Nephron progenitor cell (in vitro differentiated cells): ENCODE measurements around the gene KIF25.

Experiments
- DNase-seq: peaks from one replicate; pipeline ENCODE4 v3.0.0; 2021
- H3K27ac Mint-ChIP-seq: 2 replicates; pipeline ENCODE4 v1.8.0; 2021; ENCODE audit warnings: mild to moderate bottlenecking, moderate library complexity, mixed read lengths
- H3K27me3 Mint-ChIP-seq: 2 replicates; pipeline ENCODE4 v1.8.0; 2021; ENCODE audit warnings: mild to moderate bottlenecking, low read depth, mixed read lengths; ENCODE audit not compliant: poor library complexity
- H3K36me3 Mint-ChIP-seq: 2 replicates; pipeline ENCODE4 v1.8.0; 2021; ENCODE audit warnings: low read depth, mixed read lengths
- H3K4me1 Mint-ChIP-seq: 2 replicates; pipeline ENCODE4 v1.8.0; 2021; ENCODE audit warnings: mixed read lengths
- H3K4me3 Mint-ChIP-seq: 2 replicates; pipeline ENCODE4 v1.8.0; 2021; ENCODE audit warnings: mild to moderate bottlenecking, moderate library complexity, mixed read lengths
- H3K9me3 Mint-ChIP-seq: 2 replicates; pipeline ENCODE4 v1.8.0; 2021; ENCODE audit warnings: mild to moderate bottlenecking, moderate library complexity, mixed read lengths
- CTCF ChIP-seq: fragments of 200-600 bp; sonication (generic); IDR thresholded peaks from 2 replicates; pipeline ENCODE4 v1.5.0; 2021; ENCODE audit warnings: antibody characterized with exemption

The KIF25 gene

GRCh38 chr6:168038576-168039140 is 41.2 kb downstream of the KIF25 start:
- H3K4me1 Mint-ChIP-seq = peaks cover 15% of the 10 kb centered on the region
- H3K27ac Mint-ChIP-seq = no peak overlapping the region
- no peak for DNase-seq

GRCh38 chr6:168039301-168039700 is 41.8 kb downstream of the KIF25 start:
- Mint-ChIP-seq H3K4me3 (no peak overlapping the region), H3K9me3 (peaks cover 82% of the 10 kb centered on the region), H3K27ac (no peak overlapping the region), H3K36me3 (peaks cover 24% of the 10 kb centered on the region), H3K27me3 (peaks cover 20% of the 10 kb centered on the region), H3K4me1 (peaks cover 15% of the 10 kb centered on the region)
- no peak for DNase-seq
- no peak for TF ChIP-seq CTCF

More at GRCh38 chr6:168038576-168039140, 41.2 kb downstream of the KIF25 start:
- Mint-ChIP-seq H3K4me3 (no peak overlapping the region), H3K36me3 (peaks cover 24% of the 10 kb centered on the region), H3K9me3 (peaks cover 82% of the 10 kb centered on the region), H3K27me3 (peaks cover 20% of the 10 kb centered on the region)
- no peak for TF ChIP-seq CTCF

DNA sequence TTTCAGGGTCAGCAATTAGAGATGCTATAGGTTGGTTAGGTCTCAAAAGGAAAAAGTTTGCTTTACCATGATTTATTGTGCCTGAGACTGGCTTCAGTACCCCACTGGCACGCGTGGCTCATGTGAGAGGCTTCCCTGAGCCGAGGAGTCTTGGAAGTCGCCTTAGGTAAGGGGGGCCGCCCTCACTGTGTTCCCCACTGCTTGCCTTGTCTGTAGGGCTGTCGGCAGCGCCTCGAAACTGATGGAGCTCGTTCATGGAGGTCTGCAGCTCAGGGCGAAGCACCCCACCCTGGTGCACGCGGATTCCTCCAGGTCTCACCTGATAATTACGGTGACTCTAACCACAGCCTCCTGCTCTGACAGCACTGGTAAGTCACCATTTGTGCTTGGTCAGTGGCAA is 42.4 kb downstream of the KIF25 start:
- Mint-ChIP-seq H3K4me3 (no peak overlapping the region), H3K27ac (no peak overlapping the region), H3K9me3 (peaks cover 77% of the 10 kb centered on the region), H3K27me3 (peaks cover 18% of the 10 kb centered on the region), H3K36me3 (peaks cover 24% of the 10 kb centered on the region), H3K4me1 (peaks cover 15% of the 10 kb centered on the region)
- peak; percentile 43 for DNase-seq
- no peak for TF ChIP-seq CTCF

DNA sequence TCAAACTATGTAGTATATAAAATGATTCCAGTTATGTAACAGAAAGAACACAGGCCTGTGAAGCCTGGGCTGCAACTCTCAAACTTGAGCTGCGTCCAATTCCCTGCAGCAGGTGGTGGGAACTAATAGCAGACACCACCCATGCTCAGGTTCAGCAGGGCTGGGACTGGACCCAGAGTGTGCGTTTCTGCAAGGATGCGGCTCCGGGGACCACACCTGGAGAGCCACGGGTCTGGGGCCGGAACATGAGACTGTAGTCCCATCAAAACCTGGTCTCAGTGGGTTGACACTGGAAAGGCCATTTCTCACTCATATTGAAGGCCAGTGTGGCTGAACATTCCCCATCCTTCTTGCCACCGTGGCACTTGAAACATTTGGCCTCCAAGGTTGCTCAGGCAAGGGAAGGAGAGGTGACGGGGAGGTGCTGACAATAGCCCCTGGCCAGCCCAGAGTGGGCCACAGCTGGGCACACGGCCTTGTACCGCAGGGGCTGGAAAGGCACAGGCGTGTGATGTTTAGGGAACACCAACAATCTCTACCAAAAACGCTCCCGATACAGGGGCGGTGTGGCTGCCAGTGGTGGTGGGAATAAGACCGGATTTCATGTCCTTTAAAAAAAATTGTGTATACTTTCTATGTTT is 43.5 kb downstream of the KIF25 start:
- Mint-ChIP-seq H3K27me3 (peaks cover 16% of the 10 kb centered on the region), H3K27ac (no peak overlapping the region), H3K4me3 (no peak overlapping the region), H3K4me1 (peaks cover 4% of the 10 kb centered on the region), H3K36me3 (peaks cover 22% of the 10 kb centered on the region), H3K9me3 (peaks cover 66% of the 10 kb centered on the region)
- no peak for DNase-seq
- no peak for TF ChIP-seq CTCF

GRCh38 chr6:168041928-168042327 is 44.5 kb downstream of the KIF25 start:
- no peak for TF ChIP-seq CTCF
- H3K4me1 Mint-ChIP-seq = no peaks in the 10 kb centered on the region
- DNase-seq = no peak
- H3K36me3 Mint-ChIP-seq = peaks cover 17% of the 10 kb centered on the region
- H3K4me3 Mint-ChIP-seq = no peak overlapping the region
- H3K27me3 Mint-ChIP-seq = peaks cover 19% of the 10 kb centered on the region
- H3K27ac Mint-ChIP-seq = no peak overlapping the region
- H3K9me3 Mint-ChIP-seq = peaks cover 58% of the 10 kb centered on the region
